HepG2 (cell line): ENCODE results near the gene UCP2. TPM values are rescaled to one million over a fixed set of nuclear protein-coding genes. Genes with fewer than 3 reads are reported as not detected.

Source experiments
- EED ChIP-seq: sonication (generic); formaldehyde crosslinking; IDR thresholded peaks from 2 replicates; pipeline ENCODE4 v1.5.0; 2020; ENCODE audit warnings: mild to moderate bottlenecking, missing genetic modification reagents
- FOXC1 ChIP-seq: sonication (generic); formaldehyde crosslinking; IDR thresholded peaks from 2 replicates; pipeline ENCODE4 v1.8.0; 2022; ENCODE audit warnings: mild to moderate bottlenecking, missing genetic modification reagents, borderline replicate concordance
- FOXM1 ChIP-seq: sonication (generic); formaldehyde crosslinking; IDR thresholded peaks from 2 replicates; pipeline ENCODE4 v1.5.0; 2020; ENCODE audit warnings: missing genetic modification reagents
- HMG20A ChIP-seq: IDR thresholded peaks from 2 replicates; pipeline ENCODE4 v1.6.1; 2016; ENCODE audit warnings: borderline replicate concordance
- KLF11 ChIP-seq: IDR thresholded peaks from 2 replicates; pipeline ENCODE4 v1.6.1; 2016; ENCODE audit warnings: missing compliant biosample characterization
- MAZ ChIP-seq, 2 experiments: sonication (generic) in 1 of 2; formaldehyde crosslinking in 1 of 2; IDR thresholded peaks; 2 replicates each; pipeline versions ENCODE4 v1.5.0 to v1.6.1; 2012 to 2020; ENCODE audit warnings: low read depth in 2 of 2, mild to moderate bottlenecking in 2 of 2, borderline replicate concordance in 1 of 2, improper control_type of control experiment in 1 of 2, low read length in 1 of 2, missing genetic modification reagents in 1 of 2, moderate library complexity in 1 of 2
- RBFOX2 ChIP-seq: fragments of 200-400 bp; formaldehyde crosslinking; IDR thresholded peaks from 2 replicates; pipeline ENCODE4 v1.6.1; 2017; ENCODE audit warnings: low read depth, mild to moderate bottlenecking, low read length
- SNRNP70 ChIP-seq: fragments of 200-400 bp; formaldehyde crosslinking; IDR thresholded peaks from 2 replicates; pipeline ENCODE4 v1.6.1; 2017; ENCODE audit warnings: mild to moderate bottlenecking, low read depth, low read length, moderate library complexity
- SPEN ChIP-seq: sonication (generic); formaldehyde crosslinking; IDR thresholded peaks from 2 replicates; pipeline ENCODE4 v1.5.1; 2020; ENCODE audit warnings: low read depth, mild to moderate bottlenecking, missing genetic modification reagents
- TEAD3 ChIP-seq: optimal IDR thresholded peaks from 2 replicates; pipeline ENCODE3; 2016; ENCODE audit warnings: borderline replicate concordance
- polyA plus RNA-seq, 8 experiments: library from polyadenylated mRNA; depleted of rRNA in 3 of 8; stranded (reverse) in 7 of 8; unstranded in 1 of 8; fragments of >200 nt; fragmentation: Illumina TruSeq in 4 of 8; extraction: Trizol in 4 of 8; gene quantifications; 2 replicates each; pipeline versions ENCODE4 v1.2.1 to v1.2.3, GENCODE V29; 2011 to 2016; ENCODE audit warnings: low read depth in 4 of 8, missing spikeins in 1 of 8, mixed read lengths in 1 of 8; ENCODE audit not compliant: insufficient read depth in 1 of 8
- total RNA-seq, 5 experiments: library from RNA; depleted of rRNA; stranded (reverse); fragments of >200 nt; fragmentation: Illumina TruSeq; extraction: Trizol; gene quantifications; 2 replicates each; pipeline ENCODE4 v1.2.3, GENCODE V29; 2016; ENCODE audit warnings: low read depth in 1 of 5
- TF ChIP-seq, protein P1 (sequence below): sonication (generic); formaldehyde crosslinking; IDR thresholded peaks from 2 replicates; pipeline ENCODE4 v1.8.0; 2022; ENCODE audit warnings: missing genetic modification reagents, low read depth, mild to moderate bottlenecking, borderline replicate concordance
- TF ChIP-seq, protein P2 (sequence below): sonication (generic); formaldehyde crosslinking; conservative IDR thresholded peaks from 2 replicates; pipeline ENCODE4 v1.4.0; 2020; ENCODE audit warnings: mild to moderate bottlenecking, missing genetic modification reagents, moderate library complexity
- TF ChIP-seq, protein P3 (sequence below): sonication (generic); formaldehyde crosslinking; IDR thresholded peaks from 2 replicates; pipeline ENCODE4 v1.5.0; 2020; ENCODE audit warnings: mild to moderate bottlenecking, missing genetic modification reagents, borderline replicate concordance
- TF ChIP-seq, protein P4 (sequence below): sonication (generic); formaldehyde crosslinking; IDR thresholded peaks from 2 replicates; pipeline ENCODE4 v1.4.0; 2020; ENCODE audit warnings: missing genetic modification reagents, borderline replicate concordance
- TF ChIP-seq, protein P5 (sequence below): sonication (generic); formaldehyde crosslinking; IDR thresholded peaks from 2 replicates; pipeline ENCODE4 v1.4.0; 2020; ENCODE audit warnings: missing genetic modification reagents, low read depth, mild to moderate bottlenecking, borderline replicate concordance

The UCP2 gene
- total and polyA plus RNA-seq, 2 of the 13 experiments (the other 11 are each of a cell fraction or from before 2014, with no cell fraction given) = 2.7 to 3.2 TPM

- TF ChIP-seq RBFOX2 (peak; percentile 76), TEAD3 (CRISPR knock-in tag) (peak; percentile 53), HMG20A (CRISPR knock-in tag) (no peak), KLF11 (CRISPR knock-in tag) (peak; percentile 96), SNRNP70 (no peak), MAZ (IDR thresholded peaks at IDR 0.05; ENCODE audit: borderline replicate concordance, low read depth, low read length) (no peak), MAZ (CRISPR knock-in tag; IDR thresholded peaks at IDR 0.05; ENCODE audit: low read depth) (peak; percentile 73), EED (CRISPR knock-in tag) (no peak; the same call in 1 of the 2 replicates), SPEN (CRISPR knock-in tag) (peak; percentile 90), FOXC1 (CRISPR knock-in tag) (peak; percentile 96), FOXM1 (peak; percentile 94)
- TF ChIP-seq, protein P1, sequence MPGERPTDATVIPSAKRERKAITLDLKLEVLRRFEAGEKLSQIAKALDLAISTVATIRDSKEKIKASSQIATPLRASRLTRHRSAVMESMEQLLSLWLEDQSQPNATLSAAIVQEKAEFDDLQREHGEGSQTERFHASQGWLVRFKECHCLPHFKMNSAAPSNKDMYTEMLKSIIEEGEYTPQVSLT = no peak
- TF ChIP-seq, protein P2, sequence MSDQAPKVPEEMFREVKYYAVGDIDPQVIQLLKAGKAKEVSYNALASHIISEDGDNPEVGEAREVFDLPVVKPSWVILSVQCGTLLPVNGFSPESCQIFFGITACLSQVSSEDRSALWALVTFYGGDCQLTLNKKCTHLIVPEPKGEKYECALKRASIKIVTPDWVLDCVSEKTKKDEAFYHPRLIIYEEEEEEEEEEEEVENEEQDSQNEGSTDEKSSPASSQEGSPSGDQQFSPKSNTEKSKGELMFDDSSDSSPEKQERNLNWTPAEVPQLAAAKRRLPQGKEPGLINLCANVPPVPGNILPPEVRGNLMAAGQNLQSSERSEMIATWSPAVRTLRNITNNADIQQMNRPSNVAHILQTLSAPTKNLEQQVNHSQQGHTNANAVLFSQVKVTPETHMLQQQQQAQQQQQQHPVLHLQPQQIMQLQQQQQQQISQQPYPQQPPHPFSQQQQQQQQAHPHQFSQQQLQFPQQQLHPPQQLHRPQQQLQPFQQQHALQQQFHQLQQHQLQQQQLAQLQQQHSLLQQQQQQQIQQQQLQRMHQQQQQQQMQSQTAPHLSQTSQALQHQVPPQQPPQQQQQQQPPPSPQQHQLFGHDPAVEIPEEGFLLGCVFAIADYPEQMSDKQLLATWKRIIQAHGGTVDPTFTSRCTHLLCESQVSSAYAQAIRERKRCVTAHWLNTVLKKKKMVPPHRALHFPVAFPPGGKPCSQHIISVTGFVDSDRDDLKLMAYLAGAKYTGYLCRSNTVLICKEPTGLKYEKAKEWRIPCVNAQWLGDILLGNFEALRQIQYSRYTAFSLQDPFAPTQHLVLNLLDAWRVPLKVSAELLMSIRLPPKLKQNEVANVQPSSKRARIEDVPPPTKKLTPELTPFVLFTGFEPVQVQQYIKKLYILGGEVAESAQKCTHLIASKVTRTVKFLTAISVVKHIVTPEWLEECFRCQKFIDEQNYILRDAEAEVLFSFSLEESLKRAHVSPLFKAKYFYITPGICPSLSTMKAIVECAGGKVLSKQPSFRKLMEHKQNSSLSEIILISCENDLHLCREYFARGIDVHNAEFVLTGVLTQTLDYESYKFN (CRISPR knock-in tag) = peak; percentile 45
- TF ChIP-seq, protein P3, sequence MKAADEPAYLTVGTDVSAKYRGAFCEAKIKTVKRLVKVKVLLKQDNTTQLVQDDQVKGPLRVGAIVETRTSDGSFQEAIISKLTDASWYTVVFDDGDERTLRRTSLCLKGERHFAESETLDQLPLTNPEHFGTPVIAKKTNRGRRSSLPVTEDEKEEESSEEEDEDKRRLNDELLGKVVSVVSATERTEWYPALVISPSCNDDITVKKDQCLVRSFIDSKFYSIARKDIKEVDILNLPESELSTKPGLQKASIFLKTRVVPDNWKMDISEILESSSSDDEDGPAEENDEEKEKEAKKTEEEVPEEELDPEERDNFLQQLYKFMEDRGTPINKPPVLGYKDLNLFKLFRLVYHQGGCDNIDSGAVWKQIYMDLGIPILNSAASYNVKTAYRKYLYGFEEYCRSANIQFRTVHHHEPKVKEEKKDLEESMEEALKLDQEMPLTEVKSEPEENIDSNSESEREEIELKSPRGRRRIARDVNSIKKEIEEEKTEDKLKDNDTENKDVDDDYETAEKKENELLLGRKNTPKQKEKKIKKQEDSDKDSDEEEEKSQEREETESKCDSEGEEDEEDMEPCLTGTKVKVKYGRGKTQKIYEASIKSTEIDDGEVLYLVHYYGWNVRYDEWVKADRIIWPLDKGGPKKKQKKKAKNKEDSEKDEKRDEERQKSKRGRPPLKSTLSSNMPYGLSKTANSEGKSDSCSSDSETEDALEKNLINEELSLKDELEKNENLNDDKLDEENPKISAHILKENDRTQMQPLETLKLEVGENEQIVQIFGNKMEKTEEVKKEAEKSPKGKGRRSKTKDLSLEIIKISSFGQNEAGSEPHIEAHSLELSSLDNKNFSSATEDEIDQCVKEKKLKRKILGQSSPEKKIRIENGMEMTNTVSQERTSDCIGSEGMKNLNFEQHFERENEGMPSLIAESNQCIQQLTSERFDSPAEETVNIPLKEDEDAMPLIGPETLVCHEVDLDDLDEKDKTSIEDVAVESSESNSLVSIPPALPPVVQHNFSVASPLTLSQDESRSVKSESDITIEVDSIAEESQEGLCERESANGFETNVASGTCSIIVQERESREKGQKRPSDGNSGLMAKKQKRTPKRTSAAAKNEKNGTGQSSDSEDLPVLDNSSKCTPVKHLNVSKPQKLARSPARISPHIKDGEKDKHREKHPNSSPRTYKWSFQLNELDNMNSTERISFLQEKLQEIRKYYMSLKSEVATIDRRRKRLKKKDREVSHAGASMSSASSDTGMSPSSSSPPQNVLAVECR = peak; percentile 92
- TF ChIP-seq, protein P4, sequence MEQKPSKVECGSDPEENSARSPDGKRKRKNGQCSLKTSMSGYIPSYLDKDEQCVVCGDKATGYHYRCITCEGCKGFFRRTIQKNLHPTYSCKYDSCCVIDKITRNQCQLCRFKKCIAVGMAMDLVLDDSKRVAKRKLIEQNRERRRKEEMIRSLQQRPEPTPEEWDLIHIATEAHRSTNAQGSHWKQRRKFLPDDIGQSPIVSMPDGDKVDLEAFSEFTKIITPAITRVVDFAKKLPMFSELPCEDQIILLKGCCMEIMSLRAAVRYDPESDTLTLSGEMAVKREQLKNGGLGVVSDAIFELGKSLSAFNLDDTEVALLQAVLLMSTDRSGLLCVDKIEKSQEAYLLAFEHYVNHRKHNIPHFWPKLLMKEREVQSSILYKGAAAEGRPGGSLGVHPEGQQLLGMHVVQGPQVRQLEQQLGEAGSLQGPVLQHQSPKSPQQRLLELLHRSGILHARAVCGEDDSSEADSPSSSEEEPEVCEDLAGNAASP = peak; percentile 42; the same call in 1 of the 2 replicates
- TF ChIP-seq, protein P5, sequence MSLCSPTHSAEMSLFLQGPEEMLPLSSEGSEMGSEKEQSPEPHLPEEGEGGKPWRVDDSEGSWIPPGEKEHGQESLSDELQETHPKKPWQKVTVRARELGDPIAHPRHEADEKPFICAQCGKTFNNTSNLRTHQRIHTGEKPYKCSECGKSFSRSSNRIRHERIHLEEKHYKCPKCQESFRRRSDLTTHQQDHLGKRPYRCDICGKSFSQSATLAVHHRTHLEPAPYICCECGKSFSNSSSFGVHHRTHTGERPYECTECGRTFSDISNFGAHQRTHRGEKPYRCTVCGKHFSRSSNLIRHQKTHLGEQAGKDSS (CRISPR knock-in tag) = peak; percentile 62
These were observed 522 bp upstream of the UCP2 start (continued) for GRCh38 chr11:73982990-73983740.
